ENCODE results near the gene BATF. TPM values are rescaled to one million over a fixed set of nuclear protein-coding genes. Genes with fewer than 3 reads are reported as not detected.

The BATF gene
- total RNA-seq, 2 donors from 2014 or later = 1.4 to 6.2 TPM

Other genes with a start within 250 kb of the BATF start
- 100 to 1,000 TPM; 232 to 555 TPM for gene FOS, start 243.6 kb upstream of the BATF start, total RNA-seq
- gene JDP2, start 94.4 kb upstream of the BATF start, total RNA-seq = 10 to 100 TPM; 46.1 to 67.4 TPM
- 1 to 10 TPM; 2.2 to 5.5 TPM for gene FLVCR2, start 56.2 kb downstream of the BATF start, total RNA-seq
- 1 to 10 TPM; 5.3 to 7.1 TPM for gene ERG28, start 138.4 kb downstream of the BATF start, total RNA-seq
- gene TTLL5, start 138.8 kb downstream of the BATF start, total RNA-seq = 10 to 100 TPM; 15.3 to 22.6 TPM

Data from right atrium auricular region (tissue), 2 donors.